GM21515 (cell line): ENCODE results near the gene RCAN2.

Experiments
- ATAC-seq: cut with Tn5 transposase; IDR thresholded peaks from one replicate; pipeline ENCODE4 v1.9.1; 2021; ENCODE audit not compliant: unreplicated experiment

The RCAN2 gene

DNA sequence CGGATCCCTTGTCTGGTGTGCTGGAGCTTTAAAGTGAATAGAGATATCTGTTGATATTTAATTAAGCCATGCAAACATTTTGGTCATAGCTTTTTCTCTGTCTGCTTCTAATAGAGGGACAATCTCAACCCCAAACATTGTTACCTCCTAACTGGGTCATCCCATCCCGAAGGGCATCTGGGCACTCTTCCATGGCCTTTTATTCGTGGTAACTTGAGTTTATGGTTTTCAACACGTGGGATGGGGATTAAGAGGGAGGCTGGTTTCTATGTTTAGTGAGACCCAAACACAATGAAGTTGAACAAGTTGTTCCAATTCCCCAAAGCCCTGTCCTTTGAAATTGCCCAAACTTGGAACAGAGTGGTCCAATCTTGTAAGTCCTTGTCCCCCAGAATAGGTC, 319.1 kb downstream of the RCAN2 start:
- ATAC-seq = no peak
